GM20000 (cell line): ENCODE measurements around the gene CD5L.

ENCODE experiments used
- DNase-seq: peaks from one replicate; pipeline ENCODE4 v3.0.0; 2012; ENCODE audit warnings: low spot score
- TF ChIP-seq, protein P1 (sequence below): IDR thresholded peaks from 2 replicates; pipeline ENCODE4 v1.5.1; 2012; ENCODE audit warnings: mild to moderate bottlenecking, control low read depth; ENCODE audit errors: extremely low read depth, missing control alignments

The CD5L gene

DNA sequence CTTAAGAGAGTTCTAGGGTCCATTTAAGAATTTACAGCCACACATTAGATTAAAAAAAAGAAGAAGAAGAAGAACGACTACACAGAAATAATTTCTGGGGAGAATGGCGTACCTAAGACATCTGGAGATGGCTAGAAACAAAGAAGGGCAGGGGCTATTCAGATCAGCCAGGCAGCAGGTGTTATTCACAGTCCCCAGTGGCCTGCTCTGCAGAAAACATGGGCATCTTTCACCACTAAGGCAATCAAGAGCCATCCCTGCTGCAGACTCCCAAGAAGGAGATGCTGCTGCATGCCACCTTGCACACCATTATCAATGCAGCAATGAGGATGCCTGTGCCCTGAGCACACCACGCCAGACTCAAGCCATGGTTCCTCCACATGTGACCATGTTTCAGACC, 56.8 kb downstream of the CD5L start:
- TF ChIP-seq, protein P1, sequence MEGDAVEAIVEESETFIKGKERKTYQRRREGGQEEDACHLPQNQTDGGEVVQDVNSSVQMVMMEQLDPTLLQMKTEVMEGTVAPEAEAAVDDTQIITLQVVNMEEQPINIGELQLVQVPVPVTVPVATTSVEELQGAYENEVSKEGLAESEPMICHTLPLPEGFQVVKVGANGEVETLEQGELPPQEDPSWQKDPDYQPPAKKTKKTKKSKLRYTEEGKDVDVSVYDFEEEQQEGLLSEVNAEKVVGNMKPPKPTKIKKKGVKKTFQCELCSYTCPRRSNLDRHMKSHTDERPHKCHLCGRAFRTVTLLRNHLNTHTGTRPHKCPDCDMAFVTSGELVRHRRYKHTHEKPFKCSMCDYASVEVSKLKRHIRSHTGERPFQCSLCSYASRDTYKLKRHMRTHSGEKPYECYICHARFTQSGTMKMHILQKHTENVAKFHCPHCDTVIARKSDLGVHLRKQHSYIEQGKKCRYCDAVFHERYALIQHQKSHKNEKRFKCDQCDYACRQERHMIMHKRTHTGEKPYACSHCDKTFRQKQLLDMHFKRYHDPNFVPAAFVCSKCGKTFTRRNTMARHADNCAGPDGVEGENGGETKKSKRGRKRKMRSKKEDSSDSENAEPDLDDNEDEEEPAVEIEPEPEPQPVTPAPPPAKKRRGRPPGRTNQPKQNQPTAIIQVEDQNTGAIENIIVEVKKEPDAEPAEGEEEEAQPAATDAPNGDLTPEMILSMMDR, result no peak
- no peak for DNase-seq

DNA sequence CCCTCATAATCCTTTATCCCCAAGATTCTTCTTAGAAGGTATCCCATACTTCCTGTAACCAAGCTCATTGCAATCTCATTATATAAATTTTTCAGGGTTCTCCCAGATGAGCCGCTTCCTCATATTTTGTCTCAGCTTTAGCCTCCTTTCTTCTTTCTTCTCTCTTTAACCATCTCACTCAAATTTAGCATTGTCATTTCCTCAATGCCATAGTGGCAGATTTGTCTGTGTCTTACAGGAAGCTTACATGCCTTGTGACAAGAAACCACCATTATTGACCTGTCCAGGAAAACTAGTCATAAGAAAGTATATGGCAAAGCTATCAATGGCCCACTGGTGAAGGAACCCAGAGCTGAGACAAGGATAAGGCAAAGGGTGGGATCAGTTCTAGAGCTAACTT, 58.7 kb downstream of the CD5L start:
- DNase-seq, result no peak
- TF ChIP-seq, protein P1, result no peak

DNA sequence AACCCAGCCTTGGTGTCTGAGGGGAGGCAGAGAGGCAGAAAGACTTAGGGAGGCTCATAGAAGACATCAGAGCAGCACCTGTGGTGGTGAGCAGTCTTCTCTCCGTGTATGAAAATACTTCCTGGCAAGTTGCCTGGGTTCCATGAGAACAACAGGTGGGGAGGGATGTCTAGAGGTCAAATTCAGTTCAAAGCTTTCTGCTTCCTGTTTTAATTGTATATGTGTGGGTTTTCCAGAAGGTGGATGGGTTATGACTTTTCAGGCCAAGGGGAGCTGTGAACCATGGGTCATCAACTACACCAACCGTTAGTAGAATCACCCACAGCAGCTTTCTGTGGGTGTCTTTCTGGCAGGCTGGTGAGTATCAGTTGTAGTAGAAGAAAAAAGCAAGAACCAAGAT, 60.6 kb downstream of the CD5L start:
- TF ChIP-seq, protein P1, result no peak
- no peak for DNase-seq
